Raji (cell line): Measurements from ENCODE around the gene SEMA4G.

ENCODE experiments used
- POLR2A ChIP-seq: IDR thresholded peaks from 2 replicates; pipeline ENCODE4 v1.6.1; 2011; ENCODE audit warnings: low read depth, low read length, control low read depth; ENCODE audit not compliant: insufficient read depth

SEMA4G gene

DNA sequence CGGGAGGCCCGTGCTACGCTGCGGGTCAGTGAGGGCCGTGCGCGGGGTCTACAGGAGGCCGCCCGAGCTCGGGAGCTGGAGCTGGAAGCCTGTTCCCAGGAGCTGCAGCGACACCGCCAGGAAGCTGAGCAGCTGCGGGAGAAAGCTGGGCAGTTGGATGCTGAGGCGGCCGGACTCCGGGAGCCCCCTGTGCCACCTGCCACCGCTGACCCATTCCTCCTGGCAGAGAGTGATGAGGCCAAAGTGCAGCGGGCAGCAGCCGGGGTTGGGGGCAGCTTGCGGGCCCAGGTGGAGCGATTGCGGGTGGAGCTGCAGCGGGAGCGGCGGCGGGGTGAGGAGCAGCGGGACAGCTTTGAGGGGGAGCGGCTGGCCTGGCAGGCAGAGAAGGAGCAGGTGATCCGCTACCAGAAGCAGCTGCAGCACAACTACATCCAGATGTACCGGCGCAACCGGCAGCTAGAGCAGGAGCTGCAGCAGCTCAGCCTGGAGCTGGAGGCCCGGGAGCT lies 37.3 kb downstream of the SEMA4G start:
- TF ChIP-seq POLR2A, result no peak

DNA sequence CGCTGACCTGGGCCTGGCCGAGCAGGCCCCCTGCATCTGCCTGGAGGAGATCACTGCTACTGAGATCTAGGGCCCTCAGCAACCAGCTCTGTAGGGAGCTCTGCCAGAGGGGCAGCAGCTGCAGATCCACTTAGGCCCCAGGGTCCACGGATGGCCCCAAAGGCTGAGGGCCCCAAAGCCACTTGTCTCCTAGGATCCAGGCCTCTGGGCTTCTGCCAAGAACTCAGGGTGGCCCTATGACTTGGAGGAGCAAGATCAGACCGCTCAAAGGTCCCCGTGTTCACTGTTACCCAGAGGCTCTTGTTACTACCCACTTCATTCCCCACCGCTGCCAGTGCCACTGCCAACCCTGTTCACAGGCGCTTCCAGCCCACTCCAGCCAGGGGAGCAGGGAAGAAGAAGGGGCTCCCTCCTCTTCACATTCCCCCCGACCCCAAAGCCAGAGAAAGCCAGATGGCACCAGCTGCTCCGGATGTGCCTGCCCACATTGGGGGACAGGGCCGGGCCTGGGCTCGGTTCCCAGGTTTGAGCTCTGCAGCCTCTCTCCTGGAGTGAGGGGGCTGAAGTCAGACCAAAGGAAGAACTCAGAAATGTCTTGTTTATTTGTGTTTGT lies 37.9 kb downstream of the SEMA4G start:
- no peak for TF ChIP-seq POLR2A

DNA sequence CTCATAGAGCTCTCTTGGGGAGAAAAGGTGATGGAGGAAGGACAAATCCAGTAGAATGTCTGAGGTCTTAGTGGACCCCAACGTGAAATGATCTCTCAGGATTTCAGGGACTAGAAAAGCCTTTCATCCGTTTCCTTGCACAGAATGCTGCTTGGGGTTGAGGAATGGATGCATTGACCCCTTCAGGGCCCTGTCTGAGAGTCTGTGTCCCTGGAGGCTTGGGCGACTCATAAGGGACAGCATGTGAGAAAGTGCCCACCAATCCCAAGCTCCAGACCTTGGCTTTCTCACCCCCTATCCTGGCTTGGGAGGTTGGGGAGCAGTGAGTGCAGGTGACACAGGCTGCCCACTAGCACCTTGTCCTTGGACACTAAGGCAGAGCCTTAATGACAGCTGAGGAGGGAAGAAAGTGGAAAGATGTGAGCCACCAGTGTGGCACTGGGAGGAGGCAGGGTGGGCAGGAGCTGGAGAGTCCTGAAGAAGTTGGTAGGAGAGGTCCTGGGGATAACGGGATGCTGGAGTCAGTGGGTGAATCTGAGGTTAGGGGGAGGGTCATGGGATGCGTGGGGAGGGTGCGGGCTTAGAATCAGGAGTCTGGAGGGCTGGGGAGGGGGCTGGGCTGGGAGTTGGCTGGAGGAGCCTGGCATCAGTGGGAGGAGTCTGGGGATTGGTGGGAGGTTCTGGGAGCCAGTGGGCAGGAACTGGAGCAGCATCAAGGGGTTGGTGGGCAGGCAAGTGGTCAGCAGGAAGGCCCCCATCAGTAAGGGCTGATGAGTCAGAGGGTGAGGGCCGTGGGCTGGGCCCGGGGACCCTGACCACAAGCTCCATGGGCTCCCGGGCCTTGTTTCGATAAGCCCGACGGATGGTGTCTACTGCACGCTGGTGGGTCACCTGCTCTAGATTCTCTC lies 38.9 kb downstream of the SEMA4G start:
- no peak for TF ChIP-seq POLR2A

DNA sequence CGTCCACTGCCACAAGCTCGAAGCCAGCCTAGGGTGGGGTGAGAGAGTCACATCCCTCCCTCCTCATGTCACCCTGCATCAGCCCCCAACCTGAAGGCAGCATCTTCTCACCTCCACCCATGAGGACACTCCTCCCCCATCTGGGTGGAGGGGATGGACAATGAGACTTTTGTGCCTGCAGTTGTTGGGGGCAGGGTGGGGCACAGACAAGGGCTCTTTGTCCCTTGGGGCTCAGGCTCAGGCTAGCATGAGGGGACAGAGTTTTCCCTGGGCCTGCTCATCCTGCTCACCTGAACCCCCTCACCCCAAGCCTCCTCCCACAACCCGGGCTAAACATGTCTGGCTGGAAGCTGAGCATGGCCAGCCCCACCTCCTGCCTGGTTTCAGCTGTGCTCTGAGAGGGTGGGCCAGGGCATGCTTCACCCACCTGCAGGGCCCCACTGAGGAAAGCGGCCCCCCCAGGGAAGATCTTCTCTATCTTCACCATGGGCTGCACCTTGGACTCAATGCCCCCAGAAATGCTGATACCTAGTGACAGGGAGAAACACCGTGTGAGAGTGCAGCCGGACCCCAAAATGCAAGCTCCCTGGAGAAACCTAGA lies 39.6 kb downstream of the SEMA4G start:
- TF ChIP-seq POLR2A, result no peak

DNA sequence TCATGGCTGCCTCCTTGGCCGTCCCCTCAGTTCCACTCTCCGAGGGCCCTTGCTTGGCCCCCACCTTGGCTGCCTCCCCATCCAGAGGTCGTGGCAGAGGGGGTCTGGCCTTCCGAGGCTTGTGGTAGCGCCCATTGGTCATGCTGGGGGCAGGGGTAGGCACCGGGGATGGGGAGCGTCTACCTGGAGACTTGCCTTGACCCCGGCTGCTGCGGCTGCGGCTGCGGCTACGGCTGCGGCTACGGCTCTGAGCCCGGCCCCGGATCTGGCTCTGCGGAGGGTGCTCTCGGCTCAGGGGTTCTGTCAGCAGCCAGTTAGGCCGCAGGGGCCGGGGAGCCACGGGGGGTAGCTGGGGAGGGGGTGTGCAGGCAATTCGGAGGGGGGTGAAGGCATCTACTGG lies 41.0 kb downstream of the SEMA4G start:
- TF ChIP-seq POLR2A, result no peak

DNA sequence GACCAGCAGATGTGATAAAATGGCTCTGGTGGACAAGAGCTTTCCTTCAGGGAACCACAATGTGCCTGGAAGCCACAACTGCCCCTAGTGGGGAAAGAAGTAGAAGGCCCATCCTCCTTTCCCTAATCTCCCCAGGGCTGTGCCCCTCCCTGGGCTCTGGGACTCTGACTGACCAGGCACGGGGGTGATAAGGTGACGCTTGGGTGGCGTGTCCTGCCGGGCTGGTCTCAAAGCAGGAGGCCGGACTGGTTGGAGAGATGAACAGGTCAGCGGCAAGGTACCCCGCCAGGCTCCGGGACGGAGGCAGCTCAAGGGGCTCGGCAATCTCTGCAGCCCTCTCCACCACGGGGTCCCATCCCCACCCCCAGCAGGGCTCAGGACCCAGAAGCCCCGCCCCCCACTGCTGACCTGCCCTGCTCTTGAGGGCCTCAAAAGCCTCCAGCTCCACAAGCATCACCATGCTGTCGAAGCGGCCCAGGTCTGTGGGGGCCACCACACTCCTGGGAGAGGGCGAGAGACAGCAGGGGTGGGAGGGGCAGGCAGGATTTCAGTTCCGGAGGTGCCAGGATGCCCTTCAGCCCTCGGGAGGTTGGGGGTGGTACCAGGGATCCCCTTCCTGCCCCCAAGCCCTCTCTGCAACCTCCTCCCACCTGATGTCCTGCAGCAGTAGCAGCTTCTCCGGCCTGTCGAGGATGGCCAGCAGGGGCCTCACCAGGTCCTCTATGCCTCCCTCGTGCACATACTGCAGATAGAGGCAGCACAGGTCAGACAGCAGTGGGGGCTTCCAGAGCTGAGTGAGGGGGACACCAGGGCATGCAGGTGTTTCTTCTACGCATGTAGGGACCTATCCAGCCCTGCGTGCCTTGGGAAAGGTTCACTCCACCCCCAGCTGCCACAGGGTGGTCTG lies 42.5 kb downstream of the SEMA4G start:
- TF ChIP-seq POLR2A, result no peak

DNA sequence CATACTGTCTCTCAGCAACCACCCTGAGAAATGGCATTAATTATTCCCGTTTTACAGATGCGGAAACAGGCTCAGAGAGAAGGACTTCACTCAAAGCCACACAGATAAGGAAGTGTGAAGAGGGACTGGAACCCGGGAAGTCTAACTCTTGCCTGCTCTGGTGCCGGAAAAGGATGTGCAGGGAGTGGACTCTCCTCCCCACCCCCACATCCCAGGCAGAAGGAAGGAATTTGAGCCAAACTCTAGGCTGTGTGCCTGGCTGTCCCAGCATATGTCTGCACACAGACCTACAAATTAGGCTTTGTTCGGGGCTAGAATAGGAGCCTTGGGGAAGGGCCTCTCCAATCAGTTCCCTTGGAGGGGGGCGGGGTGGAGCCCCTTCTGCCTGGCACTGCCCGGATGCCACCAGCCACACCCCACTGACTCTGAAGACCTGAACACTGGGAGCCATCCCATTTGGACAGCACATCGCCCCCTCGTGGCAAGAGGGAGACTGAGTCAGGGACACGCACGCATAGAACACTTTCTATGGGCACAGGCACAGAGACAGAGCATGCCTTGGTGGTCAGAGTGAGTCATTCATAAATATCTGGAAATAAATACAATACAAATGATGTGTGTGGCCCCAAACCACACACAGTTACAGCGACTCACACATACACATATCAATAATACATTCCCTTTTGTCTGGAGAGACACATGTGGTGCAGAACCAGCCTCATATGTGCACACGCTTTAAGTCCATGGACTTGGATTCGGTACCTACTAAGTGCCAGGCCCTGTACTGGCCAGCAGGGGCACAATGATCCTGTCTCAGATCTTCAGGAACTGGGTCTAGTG lies 43.4 kb downstream of the SEMA4G start:
- no peak for TF ChIP-seq POLR2A

DNA sequence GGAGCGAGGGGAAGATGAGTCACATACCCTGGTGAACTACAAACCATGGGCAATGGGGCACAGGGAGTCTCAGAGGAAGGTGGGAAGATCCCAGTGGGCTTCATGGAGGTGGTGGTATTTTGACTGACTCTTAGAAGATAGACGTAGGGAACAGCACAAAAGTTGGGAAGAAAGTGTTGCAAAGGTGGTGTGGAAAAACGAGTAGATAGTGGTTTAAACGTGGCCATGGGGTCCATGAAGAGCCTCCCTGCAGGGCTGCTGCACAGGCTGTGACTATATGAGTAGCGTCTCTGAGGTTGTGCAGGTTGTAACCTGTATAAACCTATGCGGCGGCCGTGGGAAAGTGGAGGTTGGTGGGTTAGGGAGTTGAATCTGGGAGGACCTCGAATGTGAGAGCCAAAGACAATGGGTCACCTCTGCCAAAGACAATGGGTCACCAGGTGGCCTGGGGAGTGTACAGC lies 44.1 kb downstream of the SEMA4G start:
- TF ChIP-seq POLR2A, result no peak

DNA sequence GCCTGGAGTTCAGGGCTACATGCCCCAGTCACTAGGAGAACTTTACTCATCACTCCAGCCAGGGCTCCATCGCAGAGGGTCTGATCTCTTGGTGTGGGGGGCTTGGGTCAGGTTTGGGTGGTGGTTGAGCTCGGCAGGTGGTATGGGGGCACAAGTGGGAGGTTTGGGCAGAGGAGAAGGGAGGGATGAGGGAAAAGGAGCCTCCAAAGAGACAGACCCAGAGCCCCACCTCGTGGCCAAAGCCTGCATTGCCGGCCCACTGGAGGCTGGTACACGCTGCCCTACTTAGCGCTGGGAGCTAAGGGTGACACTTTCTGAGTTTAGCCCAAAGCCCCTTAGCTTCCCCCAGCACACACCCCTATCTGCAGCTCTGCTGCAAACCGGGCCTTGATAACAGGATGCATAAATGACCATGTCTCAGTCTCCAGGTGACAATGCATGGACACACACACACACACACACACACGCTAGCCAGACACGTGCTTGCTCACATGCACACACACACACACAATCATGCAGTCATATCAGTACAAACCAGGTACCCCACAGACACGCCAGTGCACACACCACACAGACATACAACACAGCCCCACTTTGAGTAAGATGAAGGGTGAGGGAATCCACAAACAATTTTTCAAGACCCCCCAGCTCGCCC lies 45.1 kb downstream of the SEMA4G start:
- no peak for TF ChIP-seq POLR2A

DNA sequence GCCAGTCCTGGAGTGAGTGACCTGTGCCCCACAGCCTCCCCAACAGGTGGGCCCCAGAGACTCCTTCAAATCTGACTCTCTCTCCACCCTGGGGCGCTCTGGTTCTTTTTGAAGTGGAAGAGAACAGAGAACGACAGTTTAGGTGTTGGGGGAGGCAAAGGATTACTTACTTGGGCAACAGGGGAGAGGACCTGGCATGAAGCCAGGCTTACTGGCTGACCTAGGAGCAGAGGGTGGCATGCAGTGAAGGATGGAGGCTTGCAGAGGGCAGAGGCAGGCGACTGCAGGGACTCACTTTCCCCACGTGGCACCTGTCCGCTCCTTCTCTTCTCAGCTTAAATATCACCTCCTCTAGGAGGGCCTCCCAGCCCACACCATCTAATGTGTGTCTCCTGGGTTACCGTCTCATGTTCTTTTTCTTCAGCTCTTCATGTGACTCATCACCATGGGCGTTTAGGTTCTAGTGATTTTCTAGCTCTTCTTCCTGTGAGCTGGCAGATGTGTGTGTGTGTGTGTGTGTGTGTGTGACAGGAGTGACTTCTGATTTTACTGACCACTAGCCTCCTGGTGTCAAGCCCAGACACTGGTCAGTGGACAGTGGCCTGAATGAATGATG lies 45.8 kb downstream of the SEMA4G start:
- no peak for TF ChIP-seq POLR2A

DNA sequence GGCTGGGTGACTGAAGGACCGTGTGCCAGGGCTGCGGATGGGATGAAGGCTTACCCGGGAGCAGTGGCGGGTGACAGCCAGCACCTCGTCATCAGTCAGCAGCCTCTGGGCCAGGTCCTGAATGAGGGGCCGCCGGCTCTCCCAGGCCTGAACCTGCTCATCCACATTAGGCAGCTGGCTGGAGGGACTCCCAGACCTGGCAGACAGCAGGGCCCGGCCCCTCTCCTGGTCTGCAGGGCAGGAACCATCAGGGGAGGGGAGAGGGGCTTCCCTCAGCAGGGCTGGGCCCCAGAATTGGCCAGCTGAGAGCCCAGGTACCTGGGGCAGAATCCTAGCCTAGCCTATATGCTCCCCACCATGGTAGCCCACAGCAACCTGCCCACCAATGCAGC lies 46.3 kb downstream of the SEMA4G start:
- no peak for TF ChIP-seq POLR2A

DNA sequence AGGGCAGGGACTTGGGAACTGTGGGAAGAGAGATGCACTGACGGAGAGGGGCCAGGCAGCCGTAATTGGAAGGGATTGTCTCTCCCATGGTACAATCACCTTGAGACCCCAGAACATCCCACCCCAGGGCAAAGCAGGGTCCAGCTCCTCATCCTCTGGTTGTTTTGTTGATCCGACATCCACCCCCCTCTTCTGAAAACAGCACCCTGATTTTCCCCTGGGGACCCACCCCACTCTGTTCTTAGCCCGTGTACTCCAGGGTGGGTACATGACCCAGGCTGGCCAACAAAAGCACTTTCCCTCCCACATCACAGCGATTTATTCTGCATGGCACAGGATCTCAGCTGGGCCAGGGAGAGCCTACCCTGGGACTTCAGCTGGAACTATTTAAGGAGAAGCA lies 47.5 kb downstream of the SEMA4G start:
- TF ChIP-seq POLR2A, result no peak

DNA sequence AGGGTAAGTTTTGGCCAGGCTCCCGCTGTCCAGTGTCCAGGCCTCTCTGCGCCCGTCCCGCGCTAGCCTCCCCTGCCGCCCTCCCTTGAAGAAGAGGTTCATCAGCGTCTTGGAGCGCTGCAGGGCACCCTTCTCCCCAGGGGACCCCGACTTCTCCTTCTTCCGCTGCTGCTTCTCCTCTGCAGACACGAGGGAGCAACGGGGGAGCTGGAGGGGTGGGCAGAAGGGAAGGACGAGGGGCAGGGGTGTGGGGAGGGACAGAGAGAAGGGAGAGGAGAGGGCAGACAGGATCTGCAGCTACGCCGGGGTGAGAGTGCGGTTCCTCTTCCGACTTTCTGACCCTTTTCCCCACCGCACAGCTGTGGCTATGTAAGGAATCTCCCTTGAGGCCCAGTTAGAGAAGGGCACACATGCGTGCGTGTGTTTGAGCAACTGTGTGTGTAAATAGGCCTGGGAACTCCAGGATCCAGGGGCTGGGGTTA lies 48.9 kb downstream of the SEMA4G start:
- no peak for TF ChIP-seq POLR2A
